ENCODE data around the gene SCMH1. TPM values are rescaled to one million over a fixed set of nuclear protein-coding genes. Genes with fewer than 3 reads are reported as not detected.

Gene SCMH1
- total RNA-seq, 4 donors from 2014 or later = 76.5 to 110 (median 92.4) TPM

- TF ChIP-seq POLR2AphosphoS5 (IDR thresholded peaks at IDR 0.05) = no peak
- DNase-seq (ENCODE audit: extremely low spot score) = no peak
- WGBS = 85% methylated on average over 3 of the region's 3 CpGs
- Histone ChIP-seq H3K4me3 (no peak overlapping the region), H3K9me3 (no peaks in the 10 kb centered on the region), H3K4me1 (peaks cover 24 to 28% (median 26%) of the 10 kb centered on the region in 4 donors), H3K27me3 (no peaks in the 10 kb centered on the region), H3K36me3 (peaks cover 0 to 84% (median 36%) of the 10 kb centered on the region in 4 donors), H3K27ac (replicated peaks in 1 of 4) (no peak overlapping the region)
- intact Hi-C loops (cut with DNase I) = loop anchor here (10.0 kb wide), 2 partner anchors 76 to 196 kb away; partner anchors contain the start of gene SCMH1
Measured at GRCh38 chr1:41048540-41048939, 193.6 kb downstream of the SCMH1 start.

DNA sequence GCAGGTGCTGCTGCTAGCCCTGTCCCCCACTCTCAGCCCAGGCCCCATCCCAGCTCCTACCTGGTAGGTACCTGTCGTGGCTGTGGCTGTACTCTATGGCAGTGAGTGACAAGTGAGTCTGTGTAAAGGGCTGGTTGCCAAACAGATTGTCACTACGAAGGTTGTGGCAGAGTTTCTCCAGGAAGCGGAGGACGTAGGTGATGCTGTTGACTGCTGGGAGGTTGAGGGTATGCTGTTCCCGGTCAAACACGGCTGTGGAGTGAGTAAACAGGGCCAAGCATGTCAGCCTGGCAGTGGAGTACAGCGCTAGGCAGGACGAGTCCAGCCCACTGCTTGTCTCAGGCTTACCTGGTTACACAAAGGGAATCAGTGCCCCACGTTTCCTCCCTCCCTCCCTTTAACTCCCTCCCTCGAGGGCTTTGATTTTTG lies 195.7 kb downstream of the SCMH1 start:
- no peak overlapping the region for H3K4me3 ChIP-seq
- TF ChIP-seq, protein P1, sequence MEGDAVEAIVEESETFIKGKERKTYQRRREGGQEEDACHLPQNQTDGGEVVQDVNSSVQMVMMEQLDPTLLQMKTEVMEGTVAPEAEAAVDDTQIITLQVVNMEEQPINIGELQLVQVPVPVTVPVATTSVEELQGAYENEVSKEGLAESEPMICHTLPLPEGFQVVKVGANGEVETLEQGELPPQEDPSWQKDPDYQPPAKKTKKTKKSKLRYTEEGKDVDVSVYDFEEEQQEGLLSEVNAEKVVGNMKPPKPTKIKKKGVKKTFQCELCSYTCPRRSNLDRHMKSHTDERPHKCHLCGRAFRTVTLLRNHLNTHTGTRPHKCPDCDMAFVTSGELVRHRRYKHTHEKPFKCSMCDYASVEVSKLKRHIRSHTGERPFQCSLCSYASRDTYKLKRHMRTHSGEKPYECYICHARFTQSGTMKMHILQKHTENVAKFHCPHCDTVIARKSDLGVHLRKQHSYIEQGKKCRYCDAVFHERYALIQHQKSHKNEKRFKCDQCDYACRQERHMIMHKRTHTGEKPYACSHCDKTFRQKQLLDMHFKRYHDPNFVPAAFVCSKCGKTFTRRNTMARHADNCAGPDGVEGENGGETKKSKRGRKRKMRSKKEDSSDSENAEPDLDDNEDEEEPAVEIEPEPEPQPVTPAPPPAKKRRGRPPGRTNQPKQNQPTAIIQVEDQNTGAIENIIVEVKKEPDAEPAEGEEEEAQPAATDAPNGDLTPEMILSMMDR (IDR thresholded peaks at IDR 0.05) = no peak
- TF ChIP-seq EP300 (IDR thresholded peaks at IDR 0.05) (no peak), POLR2AphosphoS5 (IDR thresholded peaks at IDR 0.05) (no peak), POLR2A (IDR thresholded peaks at IDR 0.05; ENCODE audit: low read depth) (no peak)
- WGBS = 87% methylated on average over 10 of the region's 10 CpGs
- no peaks in the 10 kb centered on the region for H3K9me3 ChIP-seq
- H3K27ac ChIP-seq (replicated peaks in 1 of 4) = peak overlapping the region; percentile 45 to 75 (median 62)
- intact Hi-C loops (cut with DNase I) = loop anchor here (10.0 kb wide), 2 partner anchors 78 to 198 kb away; partner anchors contain the start of gene SCMH1
- no peak for DNase-seq (ENCODE audit: extremely low spot score)
- no peaks in the 10 kb centered on the region for H3K27me3 ChIP-seq
- H3K4me1 ChIP-seq = peaks cover 24 to 28% (median 26%) of the 10 kb centered on the region in 4 donors
- peaks cover 0 to 86% (median 42%) of the 10 kb centered on the region in 4 donors for H3K36me3 ChIP-seq

DNA sequence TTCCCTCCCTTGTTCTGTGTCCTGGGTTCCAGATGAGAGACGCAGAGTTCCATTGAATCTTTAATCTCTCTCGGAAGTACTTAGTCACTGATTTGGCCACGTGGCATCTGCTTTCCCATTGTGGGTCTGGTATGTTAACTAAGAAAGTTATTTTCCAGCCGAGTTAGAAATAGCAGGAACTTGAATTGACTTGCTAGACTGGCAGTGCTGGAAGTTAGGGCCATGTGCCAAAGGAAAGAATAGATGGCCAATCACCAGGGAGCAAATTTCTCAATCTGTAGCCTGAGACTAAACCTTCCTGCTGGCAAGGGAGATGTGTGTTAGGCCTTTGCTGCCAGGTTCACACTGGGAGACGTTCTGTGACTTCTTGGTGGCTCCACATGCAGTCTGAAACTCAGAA lies 196.4 kb downstream of the SCMH1 start:
- TF ChIP-seq, protein P1 (IDR thresholded peaks at IDR 0.05) = no peak
- TF ChIP-seq EP300 (IDR thresholded peaks at IDR 0.05) (no peak), POLR2AphosphoS5 (IDR thresholded peaks at IDR 0.05) (peak; percentile 50 to 53), POLR2A (IDR thresholded peaks at IDR 0.05; ENCODE audit: low read depth) (no peak)
- intact Hi-C loops (cut with DNase I) = loop anchor here (10.0 kb wide), 2 partner anchors 79 to 199 kb away; partner anchors contain the start of gene SCMH1
- Histone ChIP-seq H3K36me3 (peaks cover 1 to 88% (median 47%) of the 10 kb centered on the region in 4 donors), H3K27me3 (no peaks in the 10 kb centered on the region), H3K9me3 (no peaks in the 10 kb centered on the region), H3K4me1 (peaks cover 24 to 28% (median 26%) of the 10 kb centered on the region in 4 donors), H3K27ac (replicated peaks in 1 of 4) (peak overlapping the region; percentile 53 to 75 (median 66)), H3K4me3 (no peak overlapping the region)
- WGBS = 43% methylated on average over 5 of the region's 5 CpGs
- no peak for DNase-seq (ENCODE audit: extremely low spot score)

DNA sequence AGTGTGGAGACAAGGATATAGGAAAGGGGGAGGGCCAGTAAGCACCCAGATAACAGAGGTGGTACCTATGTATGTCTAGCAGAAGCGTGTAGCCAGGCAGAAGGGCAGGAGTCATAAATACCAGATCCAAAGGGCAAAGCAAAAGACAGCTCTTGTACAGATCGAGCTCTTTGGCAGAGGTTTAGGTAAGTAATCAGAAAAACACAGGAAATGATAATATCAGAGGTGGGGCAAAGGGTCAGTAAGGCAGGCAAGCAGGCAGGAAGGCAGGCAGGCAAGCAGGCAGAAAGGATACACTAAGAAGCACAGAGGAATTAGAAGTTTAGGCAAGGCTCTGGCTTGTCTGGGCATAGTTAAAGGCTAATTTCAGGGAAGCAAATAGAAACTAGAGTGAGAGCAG lies 197.9 kb downstream of the SCMH1 start:
- DNase-seq (ENCODE audit: extremely low spot score) = no peak
- H3K4me1 ChIP-seq = peaks cover 24 to 28% (median 26%) of the 10 kb centered on the region in 4 donors
- no peaks in the 10 kb centered on the region for H3K9me3 ChIP-seq
- TF ChIP-seq, protein P1 (IDR thresholded peaks at IDR 0.05) = no peak
- no peak for TF ChIP-seq POLR2A (IDR thresholded peaks at IDR 0.05; ENCODE audit: low read depth)
- no peak for TF ChIP-seq EP300 (IDR thresholded peaks at IDR 0.05)
- TF ChIP-seq POLR2AphosphoS5 (IDR thresholded peaks at IDR 0.05) = no peak
- H3K27ac ChIP-seq (replicated peaks in 1 of 4) = peak overlapping the region in 1 of 4 donors; percentile 75
- H3K4me3 ChIP-seq = no peak overlapping the region
- intact Hi-C loops (cut with DNase I) = loop anchor here (10.0 kb wide), 2 partner anchors 81 to 201 kb away; partner anchors contain the start of gene SCMH1
- WGBS = 85% methylated on average over 2 of the region's 2 CpGs
- no peaks in the 10 kb centered on the region for H3K27me3 ChIP-seq
- H3K36me3 ChIP-seq = peaks cover 8 to 86% (median 47%) of the 10 kb centered on the region in 4 donors

DNA sequence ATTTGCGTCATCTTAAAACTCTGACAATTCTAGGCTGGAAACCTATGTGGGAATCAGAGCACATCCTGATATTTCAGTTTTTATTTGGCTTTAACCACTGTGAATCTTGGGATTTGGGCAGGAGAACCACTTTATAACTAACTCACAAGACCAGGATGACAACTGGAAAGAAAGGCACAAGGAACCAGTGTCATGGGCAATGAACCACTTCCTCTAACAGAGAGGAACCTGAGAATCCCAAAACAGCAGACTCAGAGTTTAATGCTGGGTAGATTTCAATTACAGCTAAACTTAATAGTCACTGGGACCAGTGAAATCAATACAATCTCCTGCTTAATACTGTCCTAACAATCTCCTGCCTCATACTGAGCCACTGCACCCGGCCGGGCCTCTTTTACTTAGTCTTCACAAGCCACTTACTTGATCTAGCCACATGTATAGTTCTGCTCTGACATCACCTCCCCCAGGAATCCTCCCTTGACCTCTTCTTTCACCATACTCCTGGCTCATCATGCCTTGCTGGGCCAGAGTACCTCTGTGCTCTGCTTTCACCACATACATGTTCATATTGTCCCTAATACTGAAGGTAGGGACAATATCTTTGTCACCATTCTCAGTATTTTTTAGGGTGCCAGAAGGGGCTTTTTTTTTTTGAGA lies 200.4 kb downstream of the SCMH1 start:
- intact Hi-C loops (cut with DNase I) = loop anchor here (10.0 kb wide), 2 partner anchors 83 to 203 kb away; partner anchors contain the start of gene SCMH1
- Histone ChIP-seq H3K4me3 (no peak overlapping the region), H3K27ac (replicated peaks in 1 of 4) (no peak overlapping the region), H3K36me3 (peaks cover 15 to 88% (median 45%) of the 10 kb centered on the region in 4 donors), H3K9me3 (no peaks in the 10 kb centered on the region), H3K4me1 (peaks cover 24 to 28% (median 25%) of the 10 kb centered on the region in 4 donors), H3K27me3 (no peaks in the 10 kb centered on the region)
- 95% methylated on average over 3 of the region's 3 CpGs for WGBS
- TF ChIP-seq, protein P1 (IDR thresholded peaks at IDR 0.05) = no peak
- no peak for DNase-seq (ENCODE audit: extremely low spot score)
